ENCODE results near the gene SESN3.

The SESN3 gene

DNA sequence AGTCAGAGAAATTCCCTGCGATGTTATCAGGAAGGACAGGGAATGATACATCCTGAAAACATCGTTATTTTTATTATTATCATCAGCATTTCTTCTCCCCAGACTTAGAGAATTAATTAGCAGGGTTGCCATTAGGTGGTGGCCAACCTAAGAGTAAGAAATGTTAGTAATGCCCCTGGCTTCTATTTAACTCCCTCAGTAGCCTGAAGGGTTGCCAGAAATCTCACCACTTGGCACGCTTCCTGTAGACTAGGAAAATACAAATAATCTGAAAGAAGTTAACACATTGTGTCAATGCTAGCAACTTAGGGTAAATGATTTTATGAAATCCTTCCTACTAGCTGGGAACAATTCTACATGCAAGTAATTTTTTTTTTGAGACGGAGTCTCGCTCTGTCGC, 95.8 kb downstream of the SESN3 start:
- H3K9ac ChIP-seq (ENCODE audit: low read length) = no peak overlapping the region
- H3K9me3 ChIP-seq (ENCODE audit: low read length) = no peaks in the 10 kb centered on the region
- no peaks in the 10 kb centered on the region for H3K27me3 ChIP-seq (ENCODE audit: insufficient read depth, low read length)
- H3K4me1 ChIP-seq (ENCODE audit: insufficient read depth, low read length, severe bottlenecking) = no peaks in the 10 kb centered on the region
- no peaks in the 10 kb centered on the region for H3K9me2 ChIP-seq (ENCODE audit: low read depth, low read length)
- H2AFZ ChIP-seq (ENCODE audit: low read length) = no peak overlapping the region
- H3K79me2 ChIP-seq (ENCODE audit: insufficient read depth, low read length) = no peaks in the 10 kb centered on the region
- TF ChIP-seq, protein P1, sequence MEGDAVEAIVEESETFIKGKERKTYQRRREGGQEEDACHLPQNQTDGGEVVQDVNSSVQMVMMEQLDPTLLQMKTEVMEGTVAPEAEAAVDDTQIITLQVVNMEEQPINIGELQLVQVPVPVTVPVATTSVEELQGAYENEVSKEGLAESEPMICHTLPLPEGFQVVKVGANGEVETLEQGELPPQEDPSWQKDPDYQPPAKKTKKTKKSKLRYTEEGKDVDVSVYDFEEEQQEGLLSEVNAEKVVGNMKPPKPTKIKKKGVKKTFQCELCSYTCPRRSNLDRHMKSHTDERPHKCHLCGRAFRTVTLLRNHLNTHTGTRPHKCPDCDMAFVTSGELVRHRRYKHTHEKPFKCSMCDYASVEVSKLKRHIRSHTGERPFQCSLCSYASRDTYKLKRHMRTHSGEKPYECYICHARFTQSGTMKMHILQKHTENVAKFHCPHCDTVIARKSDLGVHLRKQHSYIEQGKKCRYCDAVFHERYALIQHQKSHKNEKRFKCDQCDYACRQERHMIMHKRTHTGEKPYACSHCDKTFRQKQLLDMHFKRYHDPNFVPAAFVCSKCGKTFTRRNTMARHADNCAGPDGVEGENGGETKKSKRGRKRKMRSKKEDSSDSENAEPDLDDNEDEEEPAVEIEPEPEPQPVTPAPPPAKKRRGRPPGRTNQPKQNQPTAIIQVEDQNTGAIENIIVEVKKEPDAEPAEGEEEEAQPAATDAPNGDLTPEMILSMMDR (IDR thresholded peaks at IDR 0.05; ENCODE audit: low read length) = no peak
- no peak for TF ChIP-seq EZH2 (IDR thresholded peaks at IDR 0.05; ENCODE audit: borderline replicate concordance, low read length)
- H3K4me3 ChIP-seq (ENCODE audit: low read depth, low read length, poor library complexity, severe bottlenecking) = no peak overlapping the region
- H3F3A ChIP-seq (ENCODE audit: insufficient read depth, low read length) = no peaks in the 10 kb centered on the region
- H4K20me1 ChIP-seq (ENCODE audit: insufficient read depth, low read length) = no peaks in the 10 kb centered on the region
- H3K4me2 ChIP-seq (ENCODE audit: low read length) = no peak overlapping the region
- no peaks in the 10 kb centered on the region for H3K36me3 ChIP-seq (ENCODE audit: insufficient read depth, low read length)
- no peak overlapping the region for H3K27ac ChIP-seq (ENCODE audit: low read depth, low read length, poor library complexity, severe bottlenecking)

GRCh38 chr11:95134491-95134890, 96.5 kb downstream of the SESN3 start:
- Histone ChIP-seq H3K9me2 (ENCODE audit: low read depth, low read length) (no peaks in the 10 kb centered on the region), H2AFZ (ENCODE audit: low read length) (no peak overlapping the region), H3K27me3 (ENCODE audit: insufficient read depth, low read length) (no peaks in the 10 kb centered on the region), H3K9me3 (ENCODE audit: low read length) (no peaks in the 10 kb centered on the region), H3K9ac (ENCODE audit: low read length) (no peak overlapping the region), H3K4me1 (ENCODE audit: insufficient read depth, low read length, severe bottlenecking) (no peaks in the 10 kb centered on the region), H3K27ac (ENCODE audit: low read depth, low read length, poor library complexity, severe bottlenecking) (no peak overlapping the region), H3K4me2 (ENCODE audit: low read length) (no peak overlapping the region), H3K4me3 (ENCODE audit: low read depth, low read length, poor library complexity, severe bottlenecking) (no peak overlapping the region), H3K79me2 (ENCODE audit: insufficient read depth, low read length) (no peaks in the 10 kb centered on the region), H3K36me3 (ENCODE audit: insufficient read depth, low read length) (no peaks in the 10 kb centered on the region), H3F3A (ENCODE audit: insufficient read depth, low read length) (no peaks in the 10 kb centered on the region), H4K20me1 (ENCODE audit: insufficient read depth, low read length) (no peaks in the 10 kb centered on the region)
- TF ChIP-seq, protein P1 (IDR thresholded peaks at IDR 0.05; ENCODE audit: low read length) = no peak
- no peak for TF ChIP-seq EZH2 (IDR thresholded peaks at IDR 0.05; ENCODE audit: borderline replicate concordance, low read length)

DNA sequence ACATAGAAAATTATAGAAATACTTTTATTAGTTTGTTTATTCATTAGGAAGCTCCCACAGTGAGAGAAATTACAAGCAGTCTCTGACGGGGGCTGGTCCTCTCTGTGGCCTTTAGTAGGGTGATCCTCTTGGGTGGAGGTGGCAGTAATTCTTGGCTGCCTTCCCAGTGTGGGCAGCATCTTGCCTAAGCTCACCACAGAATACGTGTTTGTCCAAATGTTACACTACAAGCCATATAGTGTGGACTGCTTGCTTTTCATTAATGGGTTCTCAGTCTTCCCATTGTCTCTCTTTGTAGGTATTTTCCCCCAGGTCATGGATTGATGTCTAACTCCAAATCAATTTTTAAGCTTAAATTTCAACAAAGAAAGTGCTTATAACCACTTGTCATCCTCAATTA, 98.0 kb downstream of the SESN3 start:
- no peak overlapping the region for H3K4me3 ChIP-seq (ENCODE audit: low read depth, low read length, poor library complexity, severe bottlenecking)
- H3K4me2 ChIP-seq (ENCODE audit: low read length) = no peak overlapping the region
- no peak overlapping the region for H3K27ac ChIP-seq (ENCODE audit: low read depth, low read length, poor library complexity, severe bottlenecking)

More for the DNA sequence above, 98.0 kb downstream of the SESN3 start:
- Histone ChIP-seq H3K9me3 (ENCODE audit: low read length) (no peaks in the 10 kb centered on the region), H3K79me2 (ENCODE audit: insufficient read depth, low read length) (no peaks in the 10 kb centered on the region), H4K20me1 (ENCODE audit: insufficient read depth, low read length) (no peaks in the 10 kb centered on the region), H3F3A (ENCODE audit: insufficient read depth, low read length) (no peaks in the 10 kb centered on the region), H3K9ac (ENCODE audit: low read length) (no peak overlapping the region), H3K9me2 (ENCODE audit: low read depth, low read length) (no peaks in the 10 kb centered on the region), H3K36me3 (ENCODE audit: insufficient read depth, low read length) (no peaks in the 10 kb centered on the region), H2AFZ (ENCODE audit: low read length) (no peak overlapping the region), H3K4me1 (ENCODE audit: insufficient read depth, low read length, severe bottlenecking) (no peaks in the 10 kb centered on the region), H3K27me3 (ENCODE audit: insufficient read depth, low read length) (no peaks in the 10 kb centered on the region)
- no peak for TF ChIP-seq EZH2 (IDR thresholded peaks at IDR 0.05; ENCODE audit: borderline replicate concordance, low read length)
- TF ChIP-seq, protein P1 (IDR thresholded peaks at IDR 0.05; ENCODE audit: low read length) = no peak
